ENCODE data around the gene CSAG2.

DNA sequence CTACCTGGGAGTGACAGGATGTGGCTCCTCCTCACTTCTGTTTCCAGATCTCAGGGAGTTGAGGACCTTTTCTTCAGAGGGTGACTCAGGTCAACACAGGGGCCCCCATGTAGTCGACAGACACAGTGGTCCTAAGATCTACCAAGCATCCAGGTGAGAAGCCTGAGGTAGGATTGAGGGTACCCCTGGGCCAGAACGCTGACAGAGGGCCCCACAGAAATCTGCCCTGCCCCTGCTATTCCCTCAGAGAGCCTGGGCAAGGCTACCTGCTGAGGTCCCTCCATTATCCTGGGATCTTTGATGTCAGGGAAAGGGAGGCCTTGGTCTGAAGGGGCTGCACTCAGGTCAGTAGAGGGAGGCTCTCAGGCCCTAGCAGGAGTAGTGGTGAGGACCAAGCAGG is 26.0 kb upstream of the CSAG2 start:
- no peak for TF ChIP-seq CTCF (IDR thresholded peaks at IDR 0.05)
- TF ChIP-seq POLR2A (IDR thresholded peaks at IDR 0.05), result no peak
